WERI-Rb-1 (cell line): ENCODE data around the gene ABHD12.
A peak's percentile ranks its signal among the peaks of the same experiment; 100 is the strongest.

ENCODE experiments used
- DNase-seq: peaks from one replicate; pipeline ENCODE4 v3.0.0-alpha.2; 2020
- H3K27ac ChIP-seq: fragments of 250-450 bp; sonication (Bioruptor Pico); 2 replicates; pipeline ENCODE4 v1.5.1; 2020; ENCODE audit warnings: mild to moderate bottlenecking, moderate library complexity
- H3K27me3 ChIP-seq: fragments of 250-450 bp; sonication (Bioruptor Pico); 2 replicates; pipeline ENCODE4 v1.5.1; 2021; ENCODE audit warnings: mild to moderate bottlenecking, low read depth, moderate library complexity; ENCODE audit not compliant: insufficient read depth, severe bottlenecking
- H3K36me3 ChIP-seq: fragments of 250-450 bp; sonication (Bioruptor Pico); 2 replicates; pipeline ENCODE4 v1.5.1; 2020; ENCODE audit warnings: mild to moderate bottlenecking, moderate library complexity
- H3K4me3 ChIP-seq: 2 replicates; pipeline ENCODE4 v1.5.1; 2011; ENCODE audit warnings: low read depth, mild to moderate bottlenecking, control low read depth, low read length
- H3K9me3 ChIP-seq: fragments of 250-450 bp; sonication (Bioruptor Pico); 2 replicates; pipeline ENCODE4 v1.5.1; 2021; ENCODE audit warnings: mild to moderate bottlenecking, moderate library complexity; ENCODE audit not compliant: severe bottlenecking
- CTCF ChIP-seq: IDR thresholded peaks from 2 replicates; pipeline ENCODE4 v1.5.1; 2011; ENCODE audit warnings: low read depth, mild to moderate bottlenecking, control low read depth, inconsistent platforms, low read length

ABHD12 gene

GRCh38 chr20:25399037-25399430 lies 8.4 kb upstream of the ABHD12 start:
- H3K27ac ChIP-seq = no peak overlapping the region
- H3K36me3 ChIP-seq = no peaks in the 10 kb centered on the region
- TF ChIP-seq CTCF = peak; percentile 37; the same call in 1 of the 2 replicates
- DNase-seq = peak; percentile 44
- peaks cover 9% of the 10 kb centered on the region for H3K9me3 ChIP-seq
- H3K4me3 ChIP-seq = no peak overlapping the region
- H3K27me3 ChIP-seq = no peaks in the 10 kb centered on the region

GRCh38 chr20:25398376-25399036 lies 7.9 kb upstream of the ABHD12 start:
- H3K36me3 ChIP-seq = no peaks in the 10 kb centered on the region
- no peak overlapping the region for H3K27ac ChIP-seq
- no peaks in the 10 kb centered on the region for H3K27me3 ChIP-seq
- no peak overlapping the region for H3K4me3 ChIP-seq
- peaks cover 9% of the 10 kb centered on the region for H3K9me3 ChIP-seq
- TF ChIP-seq CTCF = no peak
- DNase-seq = no peak

GRCh38 chr20:25397821-25398220 lies 7.2 kb upstream of the ABHD12 start:
- Histone ChIP-seq H3K4me3 (no peak overlapping the region), H3K9me3 (peaks cover 4% of the 10 kb centered on the region), H3K27me3 (no peaks in the 10 kb centered on the region), H3K36me3 (no peaks in the 10 kb centered on the region), H3K27ac (no peak overlapping the region)
- no peak for DNase-seq
- TF ChIP-seq CTCF = no peak

GRCh38 chr20:25397096-25397495 lies 6.5 kb upstream of the ABHD12 start:
- TF ChIP-seq CTCF = no peak
- Histone ChIP-seq H3K9me3 (no peaks in the 10 kb centered on the region), H3K36me3 (no peaks in the 10 kb centered on the region), H3K27ac (no peak overlapping the region), H3K4me3 (no peak overlapping the region), H3K27me3 (no peaks in the 10 kb centered on the region)
- DNase-seq = no peak

GRCh38 chr20:25394996-25395395 lies 4.4 kb upstream of the ABHD12 start:
- Histone ChIP-seq H3K9me3 (no peaks in the 10 kb centered on the region), H3K27me3 (no peaks in the 10 kb centered on the region), H3K36me3 (no peaks in the 10 kb centered on the region), H3K4me3 (no peak overlapping the region), H3K27ac (no peak overlapping the region)
- TF ChIP-seq CTCF = no peak
- DNase-seq = no peak

- Histone ChIP-seq H3K4me3 (no peak overlapping the region), H3K36me3 (no peaks in the 10 kb centered on the region), H3K9me3 (no peaks in the 10 kb centered on the region), H3K27me3 (no peaks in the 10 kb centered on the region), H3K27ac (no peak overlapping the region)
- DNase-seq = no peak
- TF ChIP-seq CTCF = no peak
Observed at GRCh38 chr20:25394276-25394675, 3.6 kb upstream of the ABHD12 start.
